ENCODE results near the gene ALKBH5.

ALKBH5 gene

GRCh38 chr17:18158022-18158600 lies 25.5 kb upstream of the ALKBH5 start:
- TF ChIP-seq CTCF (IDR thresholded peaks at IDR 0.05; ENCODE audit: low read depth, low read length): no peak
- H3K4me3 ChIP-seq (ENCODE audit: low read depth, low read length): no peak overlapping the region

GRCh38 chr17:18159551-18160120 lies 24.0 kb upstream of the ALKBH5 start:
- H3K4me3 ChIP-seq (ENCODE audit: low read depth, low read length): no peak overlapping the region
- TF ChIP-seq CTCF (IDR thresholded peaks at IDR 0.05; ENCODE audit: low read depth, low read length): no peak

GRCh38 chr17:18160128-18160856 lies 23.3 kb upstream of the ALKBH5 start:
- H3K4me3 ChIP-seq (ENCODE audit: low read depth, low read length): no peak overlapping the region
- TF ChIP-seq CTCF (IDR thresholded peaks at IDR 0.05; ENCODE audit: low read depth, low read length): no peak

- H3K4me3 ChIP-seq (ENCODE audit: low read depth, low read length): no peak overlapping the region
- no peak for TF ChIP-seq CTCF (IDR thresholded peaks at IDR 0.05; ENCODE audit: low read depth, low read length)
Measured at GRCh38 chr17:18161207-18162145, 22.2 kb upstream of the ALKBH5 start.

- H3K4me3 ChIP-seq (ENCODE audit: low read depth, low read length): no peak overlapping the region
- TF ChIP-seq CTCF (IDR thresholded peaks at IDR 0.05; ENCODE audit: low read depth, low read length): no peak
Measured at GRCh38 chr17:18163547-18163946, 20.1 kb upstream of the ALKBH5 start.

- H3K4me3 ChIP-seq (ENCODE audit: low read depth, low read length): no peak overlapping the region
- TF ChIP-seq CTCF (IDR thresholded peaks at IDR 0.05; ENCODE audit: low read depth, low read length): no peak
Measured at GRCh38 chr17:18166894-18167293, 16.7 kb upstream of the ALKBH5 start.

All from WI38 (cell line).